Measurements from ENCODE around the gene MRPL45. TPM values are rescaled to one million over a fixed set of nuclear protein-coding genes. Genes with fewer than 3 reads are reported as not detected.
"Not testable (repeated sequence)": the region's sequence is repeated elsewhere in the genome, so short reads cannot be mapped to it uniquely, and the experiment has no call there.

Gene MRPL45
- total RNA-seq: 10 to 100 TPM; 27.9 to 42.9 (median 36.8) TPM

- peak within 1 kb of the TSS; percentile 71 to 79 for H3K27ac ChIP-seq
- H3K4me3 ChIP-seq: peak within 1 kb of the TSS; percentile 43 to 73 (median 54)
- H3K4me1 ChIP-seq; H3K9me3 ChIP-seq; H3K27me3 ChIP-seq; H3K36me3 ChIP-seq; intact Hi-C loops (cut with DNase I; ENCODE audit: low total_unique reads): not testable (repeated sequence)
- TF ChIP-seq POLR2AphosphoS5 (IDR thresholded peaks at IDR 0.05): peak in 2 of 3 donors; percentile 55 to 72
- DNase-seq (ENCODE audit: low spot score in 2 of 2): peak; percentile 94 to 97
Observed at GRCh38 chr17:38296834-38297517, at the start of gene MRPL45. Gene MRPL45, plus strand, starts transcription at chr17:38297168. Its CDS starts 16 bp downstream, at chr17:38297184.

- intact Hi-C loops (cut with DNase I; ENCODE audit: low total_unique reads): not testable (repeated sequence)
Observed at GRCh38 chr17:38253191-38253590, 43.8 kb upstream of the MRPL45 start.

GRCh38 chr17:38254357-38254756 lies 42.6 kb upstream of the MRPL45 start:
- H3K9me3 ChIP-seq; DNase-seq (ENCODE audit: low spot score in 2 of 2); intact Hi-C loops (cut with DNase I; ENCODE audit: low total_unique reads); H3K4me1 ChIP-seq; H3K27me3 ChIP-seq; H3K27ac ChIP-seq; H3K36me3 ChIP-seq; H3K4me3 ChIP-seq: not testable (repeated sequence)

More at GRCh38 chr17:38253191-38253590, 43.8 kb upstream of the MRPL45 start:
- not testable (repeated sequence) for H3K4me1 ChIP-seq; H3K27ac ChIP-seq; H3K27me3 ChIP-seq; H3K36me3 ChIP-seq; H3K4me3 ChIP-seq; H3K9me3 ChIP-seq; DNase-seq (ENCODE audit: low spot score in 2 of 2)

- H3K4me1 ChIP-seq; H3K27me3 ChIP-seq; intact Hi-C loops (cut with DNase I; ENCODE audit: low total_unique reads); H3K36me3 ChIP-seq; H3K9me3 ChIP-seq: not testable (repeated sequence)
- H3K4me3 ChIP-seq: peak overlapping the region; percentile 54 to 78 (median 63)
- DNase-seq (ENCODE audit: low spot score in 2 of 2): peak; percentile 68 to 82
- peak overlapping the region; percentile 61 to 72 for H3K27ac ChIP-seq
Observed at GRCh38 chr17:38257013-38257621, 39.9 kb upstream of the MRPL45 start.

- H3K27ac ChIP-seq; H3K9me3 ChIP-seq; intact Hi-C loops (cut with DNase I; ENCODE audit: low total_unique reads); H3K27me3 ChIP-seq; DNase-seq (ENCODE audit: low spot score in 2 of 2); H3K4me1 ChIP-seq; H3K4me3 ChIP-seq; H3K36me3 ChIP-seq: not testable (repeated sequence)
Observed at GRCh38 chr17:38265974-38266506, 30.9 kb upstream of the MRPL45 start.

GRCh38 chr17:38266571-38266970 lies 30.4 kb upstream of the MRPL45 start:
- H3K4me3 ChIP-seq; H3K27me3 ChIP-seq; H3K4me1 ChIP-seq; H3K9me3 ChIP-seq; H3K36me3 ChIP-seq; H3K27ac ChIP-seq; intact Hi-C loops (cut with DNase I; ENCODE audit: low total_unique reads); DNase-seq (ENCODE audit: low spot score in 2 of 2): not testable (repeated sequence)

GRCh38 chr17:38268138-38268537 lies 28.8 kb upstream of the MRPL45 start:
- H3K27me3 ChIP-seq; intact Hi-C loops (cut with DNase I; ENCODE audit: low total_unique reads); H3K36me3 ChIP-seq; DNase-seq (ENCODE audit: low spot score in 2 of 2); H3K27ac ChIP-seq; H3K4me1 ChIP-seq; H3K9me3 ChIP-seq; H3K4me3 ChIP-seq: not testable (repeated sequence)

GRCh38 chr17:38269045-38269444 lies 27.9 kb upstream of the MRPL45 start:
- intact Hi-C loops (cut with DNase I; ENCODE audit: low total_unique reads); H3K27ac ChIP-seq; H3K4me3 ChIP-seq; DNase-seq (ENCODE audit: low spot score in 2 of 2); H3K4me1 ChIP-seq; H3K27me3 ChIP-seq; H3K9me3 ChIP-seq; H3K36me3 ChIP-seq: not testable (repeated sequence)

- H3K36me3 ChIP-seq; intact Hi-C loops (cut with DNase I; ENCODE audit: low total_unique reads); DNase-seq (ENCODE audit: low spot score in 2 of 2); H3K27ac ChIP-seq; H3K9me3 ChIP-seq; H3K4me3 ChIP-seq; H3K27me3 ChIP-seq; H3K4me1 ChIP-seq: not testable (repeated sequence)
Observed at GRCh38 chr17:38269552-38269951, 27.4 kb upstream of the MRPL45 start.

- H3K9me3 ChIP-seq; intact Hi-C loops (cut with DNase I; ENCODE audit: low total_unique reads); H3K27me3 ChIP-seq; DNase-seq (ENCODE audit: low spot score in 2 of 2); H3K4me3 ChIP-seq; H3K27ac ChIP-seq; H3K36me3 ChIP-seq; H3K4me1 ChIP-seq: not testable (repeated sequence)
Observed at GRCh38 chr17:38285994-38286393, 11.0 kb upstream of the MRPL45 start.

- DNase-seq (ENCODE audit: low spot score in 2 of 2); intact Hi-C loops (cut with DNase I; ENCODE audit: low total_unique reads); H3K27me3 ChIP-seq; H3K4me3 ChIP-seq; H3K4me1 ChIP-seq; H3K9me3 ChIP-seq; H3K36me3 ChIP-seq: not testable (repeated sequence)
- H3K27ac ChIP-seq: peak overlapping the region in 1 of 2 donors; percentile 75
Observed at GRCh38 chr17:38286501-38287091, 10.4 kb upstream of the MRPL45 start.

Measured in breast epithelium (tissue), 4 donors.